HG02943 (cell line): ENCODE results near the gene CT83.

Experiments
- ATAC-seq: cut with Tn5 transposase; IDR thresholded peaks from one replicate; pipeline ENCODE4 v1.9.1; 2021; ENCODE audit warnings: mild to moderate bottlenecking, low read depth, moderate library complexity; ENCODE audit not compliant: unreplicated experiment

CT83 gene

GRCh38 chrX:116462822-116463221 is at the start of gene CT83:
Gene CT83 (minus strand): TSS chrX:116462976. CDS start chrX:116462856, 120 bp downstream.
- no peak for ATAC-seq

GRCh38 chrX:116499780-116500179 is 37.0 kb upstream of the CT83 start:
- no peak for ATAC-seq

GRCh38 chrX:116493271-116493670 is 30.5 kb upstream of the CT83 start:
- no peak for ATAC-seq

- ATAC-seq, result no peak
These were observed 27.3 kb upstream of the CT83 start for GRCh38 chrX:116490104-116490503.

- no peak for ATAC-seq
These were observed 17.3 kb upstream of the CT83 start for GRCh38 chrX:116480059-116480458.

GRCh38 chrX:116449156-116449555 is 13.6 kb downstream of the CT83 start:
- no peak for ATAC-seq

GRCh38 chrX:116436358-116436816 is 26.4 kb downstream of the CT83 start, which contains the start of gene SLC6A14:
Gene SLC6A14 (plus strand): TSS chrX:116436606. CDS start chrX:116436710, 104 bp downstream.
- no peak for ATAC-seq

- ATAC-seq, result no peak
These were observed 27.2 kb downstream of the CT83 start for GRCh38 chrX:116435597-116435996.

GRCh38 chrX:116427978-116428377 is 34.8 kb downstream of the CT83 start:
- no peak for ATAC-seq

- no peak for ATAC-seq
These were observed 44.8 kb downstream of the CT83 start for GRCh38 chrX:116417968-116418367.

GRCh38 chrX:116417214-116417613 is 45.6 kb downstream of the CT83 start:
- ATAC-seq, result no peak

GRCh38 chrX:116413273-116413672 is 49.5 kb downstream of the CT83 start:
- no peak for ATAC-seq
